HG03442 (cell line): ENCODE results near the gene ITPKB.
A peak's percentile ranks its signal among the peaks of the same experiment; 100 is the strongest.
"Not testable (repeated sequence)": the region's sequence is repeated elsewhere in the genome, so short reads cannot be mapped to it uniquely, and the experiment has no call there.

ENCODE experiments used
- ATAC-seq: cut with Tn5 transposase; IDR thresholded peaks from one replicate; pipeline ENCODE4 v1.9.1; 2021; ENCODE audit warnings: mild to moderate bottlenecking, moderate library complexity; ENCODE audit not compliant: unreplicated experiment

ITPKB gene

GRCh38 chr1:226732856-226733291 lies 6.2 kb downstream of the ITPKB start:
- ATAC-seq, result no peak

- no peak for ATAC-seq
Measured at GRCh38 chr1:226731257-226731893, 7.7 kb downstream of the ITPKB start.

GRCh38 chr1:226730836-226731235 lies 8.2 kb downstream of the ITPKB start:
- no peak for ATAC-seq

- no peak for ATAC-seq
Measured at GRCh38 chr1:226730071-226730470, 9.0 kb downstream of the ITPKB start.

- no peak for ATAC-seq
Measured at GRCh38 chr1:226728448-226728847, 10.6 kb downstream of the ITPKB start.

GRCh38 chr1:226725897-226726267 lies 13.2 kb downstream of the ITPKB start:
- ATAC-seq, result no peak

- ATAC-seq, result peak; percentile 7
Measured at GRCh38 chr1:226723657-226724532, 15.2 kb downstream of the ITPKB start.

- no peak for ATAC-seq
Measured at GRCh38 chr1:226722901-226723656, 16.0 kb downstream of the ITPKB start.

GRCh38 chr1:226722240-226722900 lies 16.7 kb downstream of the ITPKB start:
- no peak for ATAC-seq

GRCh38 chr1:226720574-226720973 lies 18.5 kb downstream of the ITPKB start:
- ATAC-seq, result not testable (repeated sequence)

- no peak for ATAC-seq
Measured at GRCh38 chr1:226719596-226720387, 19.3 kb downstream of the ITPKB start.

- ATAC-seq, result no peak
Measured at GRCh38 chr1:226717256-226717909, 21.7 kb downstream of the ITPKB start.

GRCh38 chr1:226716577-226716976 lies 22.5 kb downstream of the ITPKB start:
- ATAC-seq, result no peak

GRCh38 chr1:226714148-226714547 lies 24.9 kb downstream of the ITPKB start:
- ATAC-seq, result no peak

- ATAC-seq, result peak; percentile 32
Measured at GRCh38 chr1:226712742-226713419, 26.2 kb downstream of the ITPKB start.

- ATAC-seq, result peak; percentile 79
Measured at GRCh38 chr1:226711976-226712741, 26.9 kb downstream of the ITPKB start.

GRCh38 chr1:226710501-226710900 lies 28.6 kb downstream of the ITPKB start:
- ATAC-seq, result no peak

- no peak for ATAC-seq
Measured at GRCh38 chr1:226709953-226710352, 29.1 kb downstream of the ITPKB start.
